Panc1 (cell line): ENCODE data around the gene PIK3AP1. TPM values are rescaled to one million over a fixed set of nuclear protein-coding genes. Genes with fewer than 3 reads are reported as not detected.

Experiments used
- ATAC-seq: fragments of 200-7000 bp; cut with Tn5 transposase; 2 replicates; pipeline ENCODE4 v1.9.1; 2020; ENCODE audit warnings: mild to moderate bottlenecking, moderate library complexity
- BruUV-seq: library from RNA; stranded (reverse); fragments of 400-500 nt; replicated peaks from 2 replicates; lab custom pipeline; 2021; lab: Mats Ljungman, UMichigan
- CTCF ChIA-PET: fragments of 300-600 bp; sonication (Branson Sonifier 250); formaldehyde crosslinking; loops from one replicate; lab custom pipeline; 2022; ENCODE audit warnings: antibody characterized with exemption; lab: Charles Lee
- POLR2A ChIA-PET: fragments of 300-600 bp; sonication (Branson Sonifier 250); formaldehyde crosslinking; loops from one replicate; lab custom pipeline; 2022; ENCODE audit warnings: antibody characterized with exemption; lab: Charles Lee
- DNase-seq: peaks from one replicate; pipeline ENCODE4 v3.0.0-alpha.2; 2010; ENCODE audit warnings: low read depth, low spot score
- H3K27ac ChIP-seq: 2 replicates; pipeline ENCODE4 v1.5.1; 2011; ENCODE audit warnings: mild to moderate bottlenecking, low read length, inconsistent platforms
- H3K27me3 ChIP-seq: fragments of 200-500 bp; sonication (Bioruptor generic); 2 replicates; pipeline ENCODE4 v1.6.0; 2014; ENCODE audit warnings: low read length, inconsistent platforms; ENCODE audit not compliant: control insufficient read depth, insufficient read depth
- H3K36me3 ChIP-seq: fragments of 200-500 bp; sonication (Bioruptor generic); 2 replicates; pipeline ENCODE4 v1.5.1; 2014; ENCODE audit warnings: inconsistent platforms, mild to moderate bottlenecking, low read length, moderate library complexity; ENCODE audit not compliant: control insufficient read depth, insufficient read depth
- H3K4me1 ChIP-seq: 2 replicates; pipeline ENCODE4 v1.5.1; 2011; ENCODE audit warnings: inconsistent platforms, mild to moderate bottlenecking, low read length, moderate library complexity; ENCODE audit not compliant: control insufficient read depth, insufficient read depth
- H3K4me3 ChIP-seq, 2 experiments: 2 replicates each; pipeline ENCODE4 v1.5.1; 2011 to 2012; ENCODE audit warnings: low read depth in 2 of 2, low read length in 2 of 2, mild to moderate bottlenecking in 2 of 2, inconsistent platforms in 1 of 2, moderate library complexity in 1 of 2
- H3K9me3 ChIP-seq: fragments of 200-500 bp; sonication (Bioruptor generic); 2 replicates; pipeline ENCODE4 v1.5.1; 2014; ENCODE audit warnings: low read depth, mild to moderate bottlenecking, inconsistent platforms, low read length, moderate library complexity; ENCODE audit not compliant: control insufficient read depth, insufficient read depth
- CTCF ChIP-seq: fragments of 450-650 bp; IDR thresholded peaks from 2 replicates; pipeline ENCODE4 v1.5.1; 2017; ENCODE audit warnings: mild to moderate bottlenecking
- POLR2AphosphoS5 ChIP-seq: IDR thresholded peaks from 2 replicates; pipeline ENCODE4 v1.6.1; 2012; ENCODE audit warnings: mild to moderate bottlenecking, low read depth, low read length, moderate library complexity
- REST ChIP-seq, 2 experiments: IDR thresholded peaks; 2 replicates each; pipeline ENCODE4 v1.6.1; 2011 to 2012; ENCODE audit warnings: low read depth in 2 of 2, control low read depth in 1 of 2, low read length in 1 of 2, mild to moderate bottlenecking in 1 of 2, moderate library complexity in 1 of 2; ENCODE audit not compliant: insufficient read depth in 1 of 2
- SIN3A ChIP-seq: IDR thresholded peaks from 2 replicates; pipeline ENCODE4 v1.6.1; 2012; ENCODE audit warnings: low read depth, mild to moderate bottlenecking, low read length, moderate library complexity, borderline replicate concordance; ENCODE audit not compliant: insufficient read depth
- TCF7L2 ChIP-seq: IDR thresholded peaks from 2 replicates; pipeline ENCODE4 v1.6.1; 2011; ENCODE audit warnings: mild to moderate bottlenecking, low read depth, low read length, inconsistent platforms
- in situ Hi-C: cut with HindIII; loops from 2 replicates; pipeline ENCODE4 v1.10.0; 2016; ENCODE audit warnings: low sequenced_read_pairs, low pct_unique_long_range_greater_than_20kb
- intact Hi-C: fragments of 100-400 bp; cut with micrococcal nuclease; formaldehyde crosslinking; loops from one replicate; pipeline ENCODE4 v1.10.0; 2022; ENCODE audit not compliant: unreplicated experiment
- total RNA-seq: library from RNA; stranded (reverse); gene quantifications from one replicate; pipeline ENCODE4 v1.2.1, GENCODE V29; 2021; ENCODE audit not compliant: unreplicated experiment

PIK3AP1 gene
- total RNA-seq, 1 experiment from 2014 or later, result 2.6 TPM

- H3K9me3 ChIP-seq, result no peaks in the 10 kb centered on the region
- peaks cover 4% of the 10 kb centered on the region for H3K4me1 ChIP-seq
- POLR2A ChIA-PET, result no interaction called here
- H3K27me3 ChIP-seq, result peaks cover 12% of the 10 kb centered on the region; the same call in 1 of the 2 replicates
- H3K4me3 ChIP-seq, result no peak overlapping the region
- intact Hi-C loops (no loop called here), in situ Hi-C loops (no loop called here)
- BruUV-seq, result no TSS peak
- DNase-seq, result no peak
- TF ChIP-seq SIN3A (no peak), REST (IDR thresholded peaks at IDR 0.05; ENCODE audit: insufficient read depth in 1 of 2, low read depth in 2 of 2, low read length in 1 of 2) (no peak), CTCF (no peak), TCF7L2 (no peak)
- no peak overlapping the region for H3K27ac ChIP-seq
- H3K36me3 ChIP-seq, result peaks cover 2% of the 10 kb centered on the region; the same call in 1 of the 2 replicates
- CTCF ChIA-PET, result no interaction called here
- no peak for ATAC-seq
These were observed 1.9 kb downstream of the PIK3AP1 start for GRCh38 chr10:96718304-96718990.

DNA sequence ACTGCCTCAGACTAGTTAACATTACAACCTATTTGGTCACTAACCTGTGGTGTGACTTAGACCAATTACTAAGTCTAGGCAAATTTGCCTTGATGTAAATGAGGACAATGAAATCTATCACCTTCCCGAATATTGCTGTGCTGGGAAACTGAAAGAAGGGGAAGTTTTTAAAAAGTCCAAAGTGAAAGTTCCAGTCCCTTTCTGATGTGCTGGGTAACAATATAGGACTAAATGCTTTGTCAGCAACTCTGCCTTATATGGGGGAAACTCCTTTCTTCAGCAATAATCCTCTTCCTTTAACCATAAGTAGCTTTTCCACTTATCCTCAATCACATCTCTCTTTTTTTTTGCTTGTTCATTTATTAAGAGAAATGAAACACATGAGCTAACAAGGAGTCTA, 3.9 kb downstream of the PIK3AP1 start:
- Histone ChIP-seq H3K36me3 (peaks cover 2% of the 10 kb centered on the region; the same call in 1 of the 2 replicates), H3K4me1 (peaks cover 4% of the 10 kb centered on the region), H3K27me3 (peaks cover 12% of the 10 kb centered on the region; the same call in 1 of the 2 replicates), H3K9me3 (no peaks in the 10 kb centered on the region), H3K27ac (no peak overlapping the region), H3K4me3 (no peak overlapping the region)
- POLR2A ChIA-PET, result no interaction called here
- TF ChIP-seq CTCF, result no peak
- TF ChIP-seq TCF7L2, result no peak
- no peak for TF ChIP-seq POLR2AphosphoS5
- no peak for TF ChIP-seq REST (IDR thresholded peaks at IDR 0.05; ENCODE audit: insufficient read depth in 1 of 2, low read depth in 2 of 2, low read length in 1 of 2)
- TF ChIP-seq SIN3A, result no peak
- in situ Hi-C loops (no loop called here), intact Hi-C loops (no loop called here)
- no peak for ATAC-seq
- CTCF ChIA-PET, result no interaction called here
- DNase-seq, result no peak
- no TSS peak for BruUV-seq
